Effector memory CD8-positive, alpha-beta T cell (primary cell): ENCODE data around the gene MRPL44.

ENCODE experiments used
- ATAC-seq: fragments of 150-1000 bp; cut with Tn5 transposase; replicated peaks from 2 replicates; pipeline ENCODE4 v1.10.0; 2021; ENCODE audit warnings: mild to moderate bottlenecking, moderate library complexity
- DNase-seq, 3 experiments: peaks; one replicate each; pipeline ENCODE4 v3.0.0; 2021
- H3K27ac Mint-ChIP-seq, 2 donors: one replicate each; pipeline ENCODE4 v1.8.0; 2022; ENCODE audit warnings: mild to moderate bottlenecking in 2 of 2, mixed read lengths in 2 of 2, moderate library complexity in 2 of 2
- H3K27me3 Mint-ChIP-seq, 2 donors: one replicate each; pipeline ENCODE4 v1.8.0; 2022; ENCODE audit warnings: mixed read lengths in 2 of 2
- H3K36me3 Mint-ChIP-seq: one replicate; pipeline ENCODE4 v1.8.0; 2022; ENCODE audit warnings: mild to moderate bottlenecking, moderate library complexity, mixed read lengths; ENCODE audit not compliant: insufficient read depth
- H3K4me1 Mint-ChIP-seq, 2 donors: one replicate each; pipeline ENCODE4 v1.8.0; 2022; ENCODE audit warnings: low read depth in 2 of 2, mixed read lengths in 2 of 2
- H3K4me3 Mint-ChIP-seq, 2 donors: one replicate each; pipeline ENCODE4 v1.8.0; 2022; ENCODE audit warnings: mild to moderate bottlenecking in 2 of 2, mixed read lengths in 2 of 2, moderate library complexity in 2 of 2
- H3K9me3 Mint-ChIP-seq, 2 donors: one replicate each; pipeline ENCODE4 v1.8.0; 2022; ENCODE audit warnings: mixed read lengths in 2 of 2

MRPL44 gene

GRCh38 chr2:224011837-224012236 lies 54.6 kb downstream of the MRPL44 start:
- Mint-ChIP-seq H3K36me3 (no peaks in the 10 kb centered on the region), H3K27me3 (peaks cover 4 to 8% of the 10 kb centered on the region in 2 donors), H3K4me1 (peaks cover 7 to 9% of the 10 kb centered on the region in 2 donors), H3K9me3 (no peaks in the 10 kb centered on the region), H3K4me3 (no peak overlapping the region), H3K27ac (no peak overlapping the region)
- ATAC-seq (no peak), DNase-seq (no peak)

- H3K36me3 Mint-ChIP-seq = no peaks in the 10 kb centered on the region
- no peaks in the 10 kb centered on the region for H3K9me3 Mint-ChIP-seq
- H3K4me1 Mint-ChIP-seq = peaks cover 9 to 10% of the 10 kb centered on the region in 2 donors
- no peak overlapping the region for H3K27ac Mint-ChIP-seq
- peaks cover 4 to 8% of the 10 kb centered on the region in 2 donors for H3K27me3 Mint-ChIP-seq
- peak overlapping the region in 1 of 2 donors; percentile 72 for H3K4me3 Mint-ChIP-seq
- ATAC-seq (no peak), DNase-seq (no peak)
Measured at GRCh38 chr2:224014336-224014735, 57.1 kb downstream of the MRPL44 start.

GRCh38 chr2:224016963-224017362 lies 59.7 kb downstream of the MRPL44 start:
- peaks cover 9% of the 10 kb centered on the region in 2 donors for H3K4me1 Mint-ChIP-seq
- no peak for ATAC-seq

More at GRCh38 chr2:224016963-224017362, 59.7 kb downstream of the MRPL44 start:
- H3K27me3 Mint-ChIP-seq = no peaks in the 10 kb centered on the region
- H3K36me3 Mint-ChIP-seq = no peaks in the 10 kb centered on the region
- H3K4me3 Mint-ChIP-seq = no peak overlapping the region
- H3K9me3 Mint-ChIP-seq = no peaks in the 10 kb centered on the region
- no peak for DNase-seq
- H3K27ac Mint-ChIP-seq = no peak overlapping the region
